Osteoblast (primary cell): Measurements from ENCODE around the gene DNAH9. TPM values are rescaled to one million over a fixed set of nuclear protein-coding genes. Genes with fewer than 3 reads are reported as not detected.

ENCODE experiments used
- DNase-seq: peaks from one replicate; pipeline ENCODE4 v3.0.0; 2011; ENCODE audit warnings: low spot score, mixed read lengths; ENCODE audit not compliant: insufficient read length; ENCODE audit errors: missing footprints
- H2AFZ ChIP-seq: 2 replicates; pipeline ENCODE4 v1.6.0; 2011; ENCODE audit warnings: mild to moderate bottlenecking, low read length
- H3K27ac ChIP-seq: 2 replicates; pipeline ENCODE4 v1.5.1; 2011; ENCODE audit warnings: mild to moderate bottlenecking, low read depth, low read length, moderate library complexity
- H3K27me3 ChIP-seq: 2 replicates; pipeline ENCODE4 v1.6.0; 2012; ENCODE audit warnings: mild to moderate bottlenecking, control low read depth, inconsistent platforms, low read length, moderate library complexity; ENCODE audit not compliant: insufficient read depth
- H3K36me3 ChIP-seq: 2 replicates; pipeline ENCODE4 v1.5.1; 2011; ENCODE audit warnings: mild to moderate bottlenecking, low read length, control low read depth, moderate library complexity; ENCODE audit not compliant: insufficient read depth
- H3K4me1 ChIP-seq: 2 replicates; pipeline ENCODE4 v1.5.1; 2011; ENCODE audit warnings: mild to moderate bottlenecking, low read length, control low read depth, moderate library complexity; ENCODE audit not compliant: insufficient read depth
- H3K4me2 ChIP-seq: 2 replicates; pipeline ENCODE4 v1.6.0; 2011; ENCODE audit warnings: mild to moderate bottlenecking, low read length; ENCODE audit not compliant: insufficient read depth
- H3K4me3 ChIP-seq: fragments of 200-600 bp; sonication (generic); 3 replicates; pipeline ENCODE4 v1.5.1; 2012; ENCODE audit warnings: mild to moderate bottlenecking, low read length, inconsistent platforms; ENCODE audit not compliant: insufficient read depth
- H3K79me2 ChIP-seq: 2 replicates; pipeline ENCODE4 v1.6.0; 2012; ENCODE audit warnings: mild to moderate bottlenecking, low read length, control low read depth, inconsistent platforms; ENCODE audit not compliant: insufficient read depth
- H3K9me3 ChIP-seq: 2 replicates; pipeline ENCODE4 v1.5.1; 2011; ENCODE audit warnings: low read depth, low read length, control low read depth
- H4K20me1 ChIP-seq: 2 replicates; pipeline ENCODE4 v1.6.0; 2012; ENCODE audit warnings: mild to moderate bottlenecking, low read length, control low read depth; ENCODE audit not compliant: insufficient read depth
- total RNA-seq: library from RNA; depleted of rRNA; stranded (reverse); fragments of >200 nt; gene quantifications from 2 replicates; pipeline ENCODE4 v1.2.3, GENCODE V29; 2012
- TF ChIP-seq, protein P1 (sequence below): IDR thresholded peaks from 2 replicates; pipeline ENCODE4 v1.5.1; 2011; ENCODE audit warnings: mild to moderate bottlenecking, low read depth, low read length, moderate library complexity; ENCODE audit errors: extremely low read depth

DNAH9 gene
- total RNA-seq, 1 donor, result not detected

DNA sequence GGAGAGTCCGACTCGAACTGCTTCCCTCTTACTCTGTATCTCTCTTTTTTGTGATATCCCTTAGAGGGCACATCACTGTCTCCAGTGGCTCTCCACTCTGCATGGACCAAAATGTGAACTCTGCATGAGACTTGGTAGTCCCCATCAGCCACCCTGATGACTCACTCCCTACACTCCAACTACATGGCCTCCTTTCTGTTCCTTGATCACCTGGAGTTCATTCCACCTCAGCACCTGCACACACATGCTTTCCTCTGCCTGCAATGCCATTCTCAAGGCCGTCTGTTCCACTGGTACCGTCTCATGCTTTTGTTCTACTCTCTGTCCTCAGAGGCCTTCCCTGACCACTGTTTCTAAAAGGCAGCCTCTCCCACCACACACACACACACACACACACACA is 109.3 kb downstream of the DNAH9 start:
- no peaks in the 10 kb centered on the region for H3K4me1 ChIP-seq
- no peaks in the 10 kb centered on the region for H3K9me3 ChIP-seq
- H3K27ac ChIP-seq, result no peak overlapping the region
- H3K4me2 ChIP-seq, result no peak overlapping the region
- TF ChIP-seq, protein P1, sequence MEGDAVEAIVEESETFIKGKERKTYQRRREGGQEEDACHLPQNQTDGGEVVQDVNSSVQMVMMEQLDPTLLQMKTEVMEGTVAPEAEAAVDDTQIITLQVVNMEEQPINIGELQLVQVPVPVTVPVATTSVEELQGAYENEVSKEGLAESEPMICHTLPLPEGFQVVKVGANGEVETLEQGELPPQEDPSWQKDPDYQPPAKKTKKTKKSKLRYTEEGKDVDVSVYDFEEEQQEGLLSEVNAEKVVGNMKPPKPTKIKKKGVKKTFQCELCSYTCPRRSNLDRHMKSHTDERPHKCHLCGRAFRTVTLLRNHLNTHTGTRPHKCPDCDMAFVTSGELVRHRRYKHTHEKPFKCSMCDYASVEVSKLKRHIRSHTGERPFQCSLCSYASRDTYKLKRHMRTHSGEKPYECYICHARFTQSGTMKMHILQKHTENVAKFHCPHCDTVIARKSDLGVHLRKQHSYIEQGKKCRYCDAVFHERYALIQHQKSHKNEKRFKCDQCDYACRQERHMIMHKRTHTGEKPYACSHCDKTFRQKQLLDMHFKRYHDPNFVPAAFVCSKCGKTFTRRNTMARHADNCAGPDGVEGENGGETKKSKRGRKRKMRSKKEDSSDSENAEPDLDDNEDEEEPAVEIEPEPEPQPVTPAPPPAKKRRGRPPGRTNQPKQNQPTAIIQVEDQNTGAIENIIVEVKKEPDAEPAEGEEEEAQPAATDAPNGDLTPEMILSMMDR, result no peak
- H3K79me2 ChIP-seq, result no peaks in the 10 kb centered on the region
- no peak overlapping the region for H2AFZ ChIP-seq
- DNase-seq, result no peak
- H3K36me3 ChIP-seq, result no peaks in the 10 kb centered on the region
- no peaks in the 10 kb centered on the region for H4K20me1 ChIP-seq
- H3K27me3 ChIP-seq, result no peaks in the 10 kb centered on the region
- H3K4me3 ChIP-seq, result no peak overlapping the region

DNA sequence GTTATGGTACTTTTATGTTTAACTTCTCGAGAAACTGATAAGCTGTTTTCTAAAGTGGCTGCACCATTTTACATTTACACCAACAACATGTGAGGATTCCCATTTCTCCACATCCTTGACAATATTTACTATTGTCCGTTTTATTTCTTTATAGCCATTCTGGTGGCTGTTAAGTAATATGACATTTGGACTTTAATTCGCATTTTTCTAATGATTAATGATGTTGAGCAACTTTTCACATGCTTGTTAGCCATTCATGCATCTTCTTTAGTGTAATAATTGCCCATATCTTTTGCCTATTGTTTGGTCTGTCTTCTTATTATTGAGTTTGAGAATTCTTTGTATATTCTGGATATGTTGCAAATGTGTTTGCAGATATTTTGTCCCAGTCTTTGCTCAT is 114.2 kb downstream of the DNAH9 start:
- TF ChIP-seq, protein P1, result no peak
- H3K36me3 ChIP-seq, result no peaks in the 10 kb centered on the region

DNA sequence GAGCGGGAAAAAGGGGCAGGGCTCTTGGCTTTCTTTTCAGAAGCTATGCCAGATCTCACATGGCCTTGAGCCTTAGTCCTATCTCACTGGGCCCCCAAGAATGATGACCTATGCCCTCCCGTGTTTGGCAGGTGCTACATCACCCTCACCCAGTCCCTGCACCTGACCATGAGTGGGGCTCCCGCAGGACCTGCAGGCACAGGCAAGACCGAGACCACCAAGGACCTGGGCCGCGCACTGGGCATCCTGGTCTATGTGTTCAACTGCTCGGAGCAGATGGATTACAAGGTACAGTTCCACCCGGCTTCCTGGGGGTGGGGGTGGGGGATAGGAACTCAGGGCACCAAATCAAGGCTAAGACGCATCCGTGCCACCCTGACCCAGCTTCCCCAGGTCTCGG is 120.9 kb downstream of the DNAH9 start:
- no peak overlapping the region for H3K4me2 ChIP-seq
- no peak overlapping the region for H2AFZ ChIP-seq
- H3K4me3 ChIP-seq, result no peak overlapping the region
- no peaks in the 10 kb centered on the region for H3K9me3 ChIP-seq
- no peaks in the 10 kb centered on the region for H3K79me2 ChIP-seq
- no peaks in the 10 kb centered on the region for H3K27me3 ChIP-seq
- TF ChIP-seq, protein P1, result no peak
- DNase-seq, result no peak
- H3K27ac ChIP-seq, result no peak overlapping the region
- no peaks in the 10 kb centered on the region for H3K36me3 ChIP-seq
- no peaks in the 10 kb centered on the region for H3K4me1 ChIP-seq
- H4K20me1 ChIP-seq, result no peaks in the 10 kb centered on the region

More for the DNA sequence above, 114.2 kb downstream of the DNAH9 start:
- no peaks in the 10 kb centered on the region for H3K27me3 ChIP-seq
- H3K79me2 ChIP-seq, result no peaks in the 10 kb centered on the region
- H2AFZ ChIP-seq, result no peak overlapping the region
- H4K20me1 ChIP-seq, result no peaks in the 10 kb centered on the region
- no peak overlapping the region for H3K27ac ChIP-seq
- no peak overlapping the region for H3K4me3 ChIP-seq
- DNase-seq, result no peak
- no peak overlapping the region for H3K4me2 ChIP-seq
- no peaks in the 10 kb centered on the region for H3K4me1 ChIP-seq
- no peaks in the 10 kb centered on the region for H3K9me3 ChIP-seq

DNA sequence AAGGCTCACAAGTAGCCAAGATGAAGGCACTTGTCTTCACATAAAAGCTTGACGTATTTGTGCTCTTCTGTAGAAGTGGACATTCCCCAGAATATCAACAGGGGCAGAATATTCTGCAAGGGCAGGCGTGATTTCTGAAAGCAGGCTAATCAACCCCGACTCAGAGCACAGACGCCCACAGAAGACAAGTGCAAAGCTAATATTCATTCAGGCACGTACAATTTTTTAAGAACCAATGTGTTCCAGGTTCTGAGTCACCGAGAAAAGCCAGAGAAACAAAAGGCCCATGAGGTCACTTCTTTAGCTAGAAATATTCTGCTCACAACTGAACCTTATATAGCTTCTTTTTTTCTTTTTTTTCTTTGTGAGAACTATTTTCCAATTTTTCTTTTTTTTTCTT is 121.6 kb downstream of the DNAH9 start:
- no peak overlapping the region for H3K4me2 ChIP-seq
- no peaks in the 10 kb centered on the region for H3K4me1 ChIP-seq
- no peaks in the 10 kb centered on the region for H3K79me2 ChIP-seq
- TF ChIP-seq, protein P1, result no peak
- H3K27ac ChIP-seq, result no peak overlapping the region
- no peak for DNase-seq
- no peaks in the 10 kb centered on the region for H3K9me3 ChIP-seq
- H3K36me3 ChIP-seq, result no peaks in the 10 kb centered on the region
- no peak overlapping the region for H2AFZ ChIP-seq
- no peaks in the 10 kb centered on the region for H3K27me3 ChIP-seq
- H3K4me3 ChIP-seq, result no peak overlapping the region
- no peaks in the 10 kb centered on the region for H4K20me1 ChIP-seq
